Stimulated activated CD4-positive, alpha-beta T cell treated with anti-CD3 and anti-CD28 coated beads, Interleukin-1b, Interleukin-23, amount 100 ng/mL, for 1 hour (primary cell): ENCODE measurements around the gene DAAM2.

ENCODE experiments used
- DNase-seq, 2 donors: peaks; one replicate each; pipeline ENCODE4 v3.0.0-alpha.2; 2020; ENCODE audit warnings: low read depth in 2 of 2

The DAAM2 gene

DNA sequence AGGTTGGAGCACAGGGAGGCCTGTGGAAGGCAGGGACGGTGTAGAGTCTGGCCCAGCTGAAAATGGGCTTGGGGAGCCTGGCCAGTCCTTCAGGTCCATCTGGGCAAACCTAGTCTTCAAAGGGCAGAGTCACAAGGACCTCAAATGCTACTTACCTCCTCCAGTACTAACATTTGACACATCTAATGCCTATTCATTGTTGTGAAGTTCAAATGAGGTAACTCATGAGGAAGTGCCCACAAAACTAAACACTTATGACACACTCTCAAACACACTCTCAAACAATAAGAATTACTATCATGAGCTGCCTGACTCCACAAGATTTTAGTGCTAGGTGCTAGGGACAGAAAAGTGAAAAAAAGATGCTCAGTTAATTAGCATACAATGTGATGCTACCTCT, 27.1 kb downstream of the DAAM2 start:
- DNase-seq: no peak

DNA sequence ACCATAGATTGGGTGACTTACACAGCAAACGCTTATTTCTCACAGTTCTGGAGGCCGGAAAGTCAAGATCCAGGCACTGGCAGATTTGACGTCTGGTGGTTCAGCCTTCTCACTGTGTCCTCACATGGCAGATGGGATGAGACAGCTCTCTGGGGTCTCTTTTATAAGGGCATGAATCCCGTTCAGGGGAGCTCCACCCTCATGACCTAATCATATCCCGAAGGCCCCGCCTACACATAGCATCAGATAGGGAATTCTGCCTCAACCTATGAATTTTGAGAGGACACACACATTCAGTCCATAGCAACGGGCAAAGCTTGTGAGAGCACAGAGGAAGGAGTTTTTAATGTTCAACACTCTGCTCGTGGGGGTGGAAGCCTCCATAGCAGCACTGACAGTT, 27.5 kb downstream of the DAAM2 start:
- no peak for DNase-seq

DNA sequence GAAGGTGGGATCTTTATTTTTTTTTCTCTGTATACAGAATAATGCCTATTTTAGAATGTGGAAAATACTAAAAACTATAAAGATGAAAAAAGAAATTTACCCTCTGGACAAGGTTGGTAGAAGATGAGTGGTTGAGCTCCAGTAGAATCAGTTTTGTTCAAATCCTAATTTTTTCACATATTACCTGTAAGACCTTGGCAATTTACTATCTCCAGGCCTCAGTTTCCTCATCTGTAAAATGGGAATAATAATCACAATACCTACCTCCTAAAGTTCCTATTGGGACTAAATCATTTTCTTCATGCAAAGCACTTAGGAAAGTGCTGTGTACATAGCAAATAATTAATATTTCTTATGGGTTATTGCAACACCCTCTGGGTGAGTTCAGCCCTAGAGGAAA, 28.4 kb downstream of the DAAM2 start:
- no peak for DNase-seq

DNA sequence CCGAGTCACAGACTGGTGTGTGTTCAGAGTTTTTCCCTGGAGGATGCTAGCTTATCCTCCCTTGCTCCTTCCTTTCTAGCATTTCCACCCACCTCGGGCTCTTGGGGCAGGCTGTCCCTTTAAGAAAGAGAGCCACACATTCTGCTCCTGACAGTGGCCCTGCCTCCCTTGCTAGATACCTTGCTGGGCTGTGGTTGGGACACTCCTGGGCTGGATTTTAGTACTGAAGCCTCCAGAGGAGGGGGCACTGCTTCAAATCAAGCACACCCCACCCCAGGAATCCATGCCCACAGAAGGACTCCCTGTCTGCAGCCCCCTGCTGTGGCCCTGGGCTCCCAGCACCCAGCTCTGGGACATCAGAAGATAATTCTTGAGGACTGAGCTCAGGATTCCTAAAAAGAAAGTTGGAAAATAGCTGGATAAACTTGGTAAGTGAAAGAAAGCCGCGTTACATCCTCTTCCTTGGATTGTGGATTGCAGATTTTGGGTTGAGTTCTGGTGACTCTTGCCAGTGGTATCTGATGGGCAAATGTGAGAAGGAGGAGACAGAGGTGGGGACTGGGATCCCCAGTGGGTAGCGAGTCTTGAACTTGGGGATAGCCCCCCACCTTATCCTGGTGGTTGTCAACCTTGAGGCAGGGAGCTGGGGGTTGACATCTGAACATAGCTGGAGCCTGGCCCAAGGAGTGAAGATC, 29.0 kb downstream of the DAAM2 start:
- DNase-seq: no peak

DNA sequence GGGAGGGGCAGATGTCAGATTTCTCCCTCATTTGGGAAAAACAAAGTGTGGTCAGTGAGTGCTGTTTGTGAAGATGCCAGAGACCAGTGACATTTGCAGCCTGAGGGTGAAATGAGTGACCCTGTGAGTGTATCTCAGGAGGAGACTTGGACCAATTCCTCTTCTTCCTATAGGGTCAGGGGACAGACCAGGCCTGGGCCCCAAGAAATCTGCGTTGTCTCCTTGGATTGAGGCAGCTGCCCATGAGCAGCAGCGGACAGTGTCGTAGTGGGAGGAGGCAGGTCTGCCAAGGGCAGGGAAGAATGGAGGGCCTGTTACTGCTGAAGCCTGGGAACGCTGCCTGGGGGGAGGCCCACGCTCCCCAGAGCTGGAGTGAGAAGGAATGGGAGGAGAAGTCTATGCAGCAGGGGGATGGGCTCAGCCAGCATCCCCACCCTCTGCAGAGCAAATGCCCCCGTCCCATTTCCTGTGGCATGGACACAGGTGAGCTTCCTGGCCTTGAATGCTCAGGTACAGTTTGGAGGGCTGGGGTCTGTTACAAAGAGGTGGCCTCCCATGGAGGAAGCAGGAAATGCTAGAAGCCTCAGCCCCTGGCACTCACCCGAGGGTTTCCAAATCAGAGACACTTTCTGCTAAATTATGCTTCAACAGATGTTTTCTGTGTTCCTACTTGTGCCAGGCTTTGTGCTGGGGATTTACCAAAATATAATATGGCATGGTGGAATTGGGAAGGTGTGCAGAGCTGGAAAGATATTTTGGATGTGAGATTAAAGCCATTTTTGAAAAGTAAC, 29.8 kb downstream of the DAAM2 start:
- DNase-seq: no peak

DNA sequence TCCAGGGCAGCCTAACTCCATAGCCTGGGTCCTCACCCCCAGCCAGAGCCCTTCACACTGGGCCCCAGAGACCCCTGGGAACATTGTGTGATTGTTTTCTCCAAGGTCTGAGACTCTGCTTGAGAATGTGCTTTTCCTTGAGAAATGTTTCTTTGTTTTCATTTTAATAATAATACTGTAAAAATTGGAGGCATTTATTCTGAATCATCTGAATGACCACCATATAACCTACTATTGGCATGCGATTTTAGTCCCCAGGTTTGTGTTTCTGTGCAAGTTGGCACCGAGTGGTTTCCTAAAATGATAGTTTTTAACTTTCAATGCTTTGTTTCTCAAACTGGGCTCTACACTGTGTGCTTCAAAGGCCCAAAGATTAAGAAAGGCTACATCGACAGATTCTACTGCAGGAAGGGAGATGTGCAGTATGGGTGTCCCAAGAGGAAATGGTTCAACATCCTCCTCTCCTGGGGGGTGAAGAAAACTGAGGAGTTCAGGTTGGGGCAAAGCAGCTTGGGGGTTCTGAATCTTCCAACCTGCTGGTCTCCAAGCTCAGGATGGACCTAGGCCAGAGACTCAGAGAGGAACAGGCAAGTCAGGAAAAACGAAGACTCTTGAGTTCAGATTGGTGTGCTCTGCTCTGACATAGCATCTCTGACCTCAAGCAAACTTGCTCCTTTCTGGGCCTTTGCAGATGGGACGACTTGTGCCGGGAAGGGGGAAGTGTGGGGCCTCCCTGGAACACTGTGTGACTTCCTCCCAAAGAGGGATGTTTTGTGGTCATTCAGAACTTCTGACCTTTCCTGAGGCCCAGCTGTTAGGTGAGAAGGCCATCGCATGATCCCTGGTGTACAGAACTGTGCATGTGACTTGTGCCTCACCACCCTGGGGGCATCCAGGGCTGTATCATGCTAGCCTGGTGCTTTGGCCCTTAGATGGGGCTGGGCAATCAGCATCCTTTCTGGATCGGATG, 31.0 kb downstream of the DAAM2 start:
- DNase-seq: no peak

DNA sequence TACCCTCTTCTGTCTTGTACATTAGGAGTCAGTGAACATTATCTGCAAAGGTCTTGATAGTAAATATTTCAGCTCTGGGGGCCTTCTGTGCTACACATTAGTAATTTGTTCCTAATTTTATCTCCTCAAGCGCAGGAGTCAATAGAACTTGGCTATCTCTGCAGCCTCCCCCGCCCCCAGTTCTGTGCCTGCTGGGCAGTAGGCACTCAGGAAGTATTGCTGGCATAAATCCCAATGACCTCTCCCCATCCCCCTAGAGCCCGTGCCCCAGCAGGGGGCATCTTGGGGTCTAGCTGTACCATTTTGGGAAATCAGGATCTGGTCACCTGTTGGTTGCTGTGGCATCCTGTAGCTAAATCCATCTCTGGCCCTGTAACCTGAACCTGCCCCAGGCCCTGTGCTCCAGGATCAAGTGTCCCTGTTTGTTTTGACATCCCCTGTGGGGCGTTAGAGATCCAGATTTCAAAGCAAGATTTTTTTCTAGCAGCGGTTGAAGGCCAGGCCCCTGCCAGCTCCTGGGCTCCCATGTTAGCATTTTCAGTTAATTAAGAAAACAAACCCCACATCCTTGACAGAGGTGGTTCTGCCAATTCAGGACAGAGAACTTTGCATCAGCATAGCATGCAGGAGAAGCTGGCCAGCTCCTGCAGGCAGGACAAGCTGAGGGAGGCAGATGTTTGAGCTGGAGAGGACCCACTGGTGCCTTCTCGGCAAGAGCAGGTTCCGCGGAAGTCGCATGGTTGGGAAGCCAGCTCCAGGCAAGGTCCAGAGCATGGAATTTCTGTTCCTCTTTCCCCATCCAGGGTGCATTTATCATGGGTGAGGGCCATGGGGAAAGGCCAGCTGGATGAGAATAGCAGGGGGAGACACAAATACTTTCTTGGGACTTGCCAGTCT, 32.1 kb downstream of the DAAM2 start:
- no peak for DNase-seq

DNA sequence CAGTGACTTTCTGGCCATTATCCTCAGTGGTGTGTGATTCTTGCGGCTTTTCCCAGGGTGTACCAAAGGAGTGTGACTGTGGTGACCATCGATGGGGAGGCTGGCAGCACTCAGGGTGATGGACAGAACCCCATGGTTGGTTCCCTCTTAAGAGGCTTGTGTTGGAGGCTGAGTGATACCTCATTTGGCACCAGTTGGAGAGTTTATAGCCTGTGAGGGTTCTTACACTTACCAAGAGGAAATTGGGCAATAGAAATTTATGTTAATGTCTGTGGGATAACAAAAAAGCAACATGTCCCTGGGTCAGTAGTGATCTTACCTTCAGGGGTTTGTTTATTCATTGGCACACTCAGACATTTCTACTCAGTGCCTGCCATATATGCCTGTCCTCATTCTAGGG, 37.2 kb downstream of the DAAM2 start:
- DNase-seq: no peak

DNA sequence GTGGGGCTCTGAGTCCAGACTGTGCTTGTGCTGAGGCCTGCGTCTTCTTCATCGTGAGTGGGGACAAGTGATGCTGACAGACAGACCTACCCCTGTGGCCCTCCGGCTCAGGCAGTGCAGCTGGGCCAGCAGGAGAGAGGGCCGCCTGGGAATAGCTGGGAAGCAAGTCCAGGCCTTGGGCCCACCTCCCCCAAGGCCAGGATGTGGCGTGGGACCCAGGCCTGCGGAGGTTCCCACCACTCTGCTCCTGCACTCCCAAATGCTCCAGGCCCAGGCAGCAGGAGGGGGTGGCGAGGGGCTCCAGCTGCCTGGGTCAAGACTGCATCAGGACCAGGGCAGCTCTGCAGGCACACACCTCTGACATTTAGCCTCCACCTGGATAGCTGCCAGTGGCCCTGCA, 38.3 kb downstream of the DAAM2 start:
- no peak for DNase-seq

DNA sequence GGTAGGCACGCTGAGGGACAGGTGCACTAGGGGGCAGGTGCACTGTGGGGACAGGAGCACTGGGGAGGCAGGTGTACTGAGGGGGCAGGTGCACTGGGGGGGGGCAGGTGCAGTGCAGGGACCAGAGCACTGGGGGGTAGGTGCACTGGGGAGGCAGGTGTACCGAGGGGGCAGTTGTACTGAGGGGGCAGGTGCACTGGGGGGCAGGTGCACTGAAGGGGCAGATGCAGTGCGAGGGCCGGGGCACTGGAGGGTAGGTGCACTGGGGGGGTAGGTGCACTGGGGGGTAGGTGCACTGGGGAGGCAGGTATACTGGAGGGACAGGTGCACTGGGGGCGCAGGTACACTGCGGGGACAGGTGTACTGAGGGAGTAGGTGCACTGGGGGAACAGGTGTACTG, 39.5 kb downstream of the DAAM2 start:
- no peak for DNase-seq

DNA sequence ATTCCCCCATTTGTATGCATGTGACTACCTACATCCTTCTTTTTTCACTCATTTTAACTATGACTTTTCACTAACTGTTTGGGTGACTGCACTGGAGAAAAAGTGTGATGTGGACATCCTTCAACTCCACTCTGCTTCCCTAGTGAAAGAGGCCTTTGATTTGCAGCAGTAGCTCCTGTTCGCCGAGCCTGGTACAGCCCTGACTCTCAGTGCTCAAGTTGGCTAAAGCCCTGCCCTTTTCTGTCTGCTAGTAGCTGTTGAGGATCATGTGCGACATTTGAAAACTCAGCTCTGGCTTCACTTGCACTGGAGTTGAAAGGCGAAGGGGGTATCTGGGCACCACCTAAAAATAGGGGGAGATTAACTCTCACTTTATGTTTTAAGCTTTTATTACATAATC, 42.1 kb downstream of the DAAM2 start:
- DNase-seq: no peak

DNA sequence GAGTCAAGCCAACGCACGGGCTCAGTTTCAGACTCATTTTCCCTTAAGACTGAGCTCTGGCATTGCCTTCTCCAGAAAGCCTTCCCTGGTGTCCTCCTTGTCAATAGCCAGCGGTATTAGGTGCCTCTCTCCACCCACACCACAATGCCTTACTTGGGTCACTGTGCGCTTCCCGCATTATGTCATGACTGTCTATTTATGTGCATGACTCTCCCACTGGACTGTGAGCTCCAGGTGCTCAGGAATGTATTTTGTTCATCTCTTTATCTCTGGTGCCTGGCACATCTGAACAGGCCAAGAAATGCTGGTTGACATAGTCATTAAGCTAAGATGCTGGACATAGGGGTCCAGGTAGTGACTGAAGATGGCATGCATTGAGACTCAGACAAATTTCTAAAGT, 42.7 kb downstream of the DAAM2 start:
- DNase-seq: no peak

DNA sequence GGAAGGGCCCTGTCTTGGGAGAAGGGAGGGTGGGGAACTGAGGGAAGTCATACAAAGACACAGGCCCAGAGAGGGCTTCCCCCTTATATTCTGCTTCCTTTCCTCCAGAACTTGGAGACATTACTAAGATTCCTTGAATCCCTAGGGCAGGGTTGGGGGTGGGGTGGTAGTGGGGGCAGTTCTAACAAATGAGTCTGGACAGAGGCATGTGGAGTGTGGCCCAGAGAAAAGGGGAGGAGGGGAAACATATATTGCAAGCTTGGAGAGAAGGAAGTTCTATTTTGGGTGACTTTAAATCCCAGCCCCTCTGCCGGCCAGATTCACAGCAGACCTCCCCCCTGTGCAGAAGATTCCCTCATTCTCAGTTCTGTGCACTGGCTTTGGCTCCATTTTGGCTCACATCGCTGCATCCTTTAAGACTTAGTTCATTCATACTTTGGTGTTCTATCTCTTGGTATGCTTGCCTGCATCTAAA, 43.7 kb downstream of the DAAM2 start:
- DNase-seq: no peak

DNA sequence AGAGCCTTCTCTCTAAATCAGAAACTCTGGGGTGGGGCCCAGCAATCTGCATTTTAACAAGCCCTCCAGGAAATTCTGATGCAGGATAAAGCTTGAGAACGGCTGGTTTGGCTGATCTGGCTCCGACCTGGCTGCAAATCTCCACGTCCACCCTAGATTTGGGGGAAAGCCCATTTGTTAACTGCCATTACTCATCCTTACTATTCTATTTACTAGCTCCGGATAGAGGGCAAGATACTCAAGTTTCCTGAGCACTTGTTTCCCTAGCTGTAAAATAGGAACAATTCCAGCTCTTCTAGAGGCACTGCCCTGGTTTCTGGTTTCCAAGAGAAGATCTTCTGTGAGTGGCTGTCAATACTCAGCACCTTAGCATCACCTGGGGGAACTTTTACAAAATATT, 44.4 kb downstream of the DAAM2 start:
- DNase-seq: no peak

DNA sequence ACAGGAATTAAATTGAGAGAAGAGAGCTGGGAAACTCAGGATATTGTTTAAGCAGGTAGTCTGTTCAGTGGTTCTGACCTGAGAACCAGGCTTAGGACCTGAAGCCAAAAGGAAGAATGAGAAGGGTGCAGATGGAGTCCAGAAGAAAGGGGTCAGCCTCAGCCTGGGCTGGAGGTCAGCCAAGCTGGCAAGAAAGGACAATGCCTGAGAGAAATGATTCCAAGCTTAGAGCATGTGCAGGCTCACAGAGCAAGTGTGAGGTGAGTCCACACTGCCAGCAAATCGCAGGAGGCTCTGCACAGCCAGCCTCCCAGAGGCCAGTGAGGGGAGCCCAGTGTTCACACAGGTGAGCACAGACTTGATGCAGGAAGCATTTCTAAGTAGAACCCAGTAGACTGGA, 47.3 kb downstream of the DAAM2 start:
- DNase-seq: no peak

DNA sequence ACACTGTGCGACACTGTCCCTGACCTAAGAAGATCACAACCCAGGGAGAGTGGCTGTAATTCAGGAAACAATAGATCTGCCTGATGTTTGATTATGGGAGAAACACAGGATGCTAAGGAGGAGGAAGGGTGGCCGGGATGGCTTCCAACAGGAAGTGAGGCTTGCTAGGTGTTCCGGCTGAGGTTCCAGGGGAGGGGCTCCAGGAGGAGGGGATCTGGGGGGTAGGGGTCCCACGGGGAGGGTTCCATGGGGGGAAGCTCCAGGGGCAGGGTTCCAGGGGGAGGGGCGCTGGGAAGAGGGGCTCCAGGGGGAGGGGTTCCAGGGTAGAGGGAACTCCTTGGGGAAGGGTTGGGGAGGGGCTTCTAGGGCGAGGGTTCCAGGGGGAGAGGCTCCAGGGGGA, 48.6 kb downstream of the DAAM2 start:
- no peak for DNase-seq

DNA sequence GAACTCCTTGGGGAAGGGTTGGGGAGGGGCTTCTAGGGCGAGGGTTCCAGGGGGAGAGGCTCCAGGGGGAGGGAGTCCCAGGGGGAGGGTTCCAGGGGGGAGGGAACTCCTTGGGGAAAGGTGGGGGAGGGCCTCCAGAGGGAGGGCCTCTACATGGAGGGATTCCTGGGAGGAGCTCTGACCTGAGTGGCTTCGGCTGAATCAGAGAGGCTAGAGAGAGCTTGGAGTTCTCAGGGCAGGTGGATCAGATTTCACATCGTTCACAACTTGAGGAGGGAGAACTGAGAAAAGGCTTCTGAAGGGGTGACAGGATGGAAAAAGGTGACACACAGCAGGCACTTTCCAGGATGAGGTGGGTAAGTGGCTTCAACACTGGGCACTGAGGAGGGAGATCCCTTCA, 49.1 kb downstream of the DAAM2 start:
- DNase-seq: no peak

DNA sequence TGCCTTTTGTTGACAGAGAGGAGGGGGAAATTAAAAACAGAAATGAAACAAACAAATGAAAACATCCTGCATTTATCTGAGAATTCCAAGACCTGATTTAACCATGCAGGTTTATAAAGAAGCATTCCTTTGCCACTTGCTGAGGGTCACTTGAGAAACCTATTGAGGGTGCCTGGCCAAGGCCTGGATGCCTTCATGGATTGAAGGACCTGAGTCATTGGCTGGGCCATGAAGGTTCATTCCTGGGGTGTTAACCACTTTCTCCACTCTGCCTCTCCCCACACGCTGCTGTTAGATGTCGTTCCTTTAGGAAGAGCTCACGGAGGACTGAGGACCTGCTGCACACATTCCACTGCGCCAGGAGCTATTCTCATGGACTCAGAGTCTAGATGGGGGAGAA, 49.7 kb downstream of the DAAM2 start:
- DNase-seq: no peak

DNA sequence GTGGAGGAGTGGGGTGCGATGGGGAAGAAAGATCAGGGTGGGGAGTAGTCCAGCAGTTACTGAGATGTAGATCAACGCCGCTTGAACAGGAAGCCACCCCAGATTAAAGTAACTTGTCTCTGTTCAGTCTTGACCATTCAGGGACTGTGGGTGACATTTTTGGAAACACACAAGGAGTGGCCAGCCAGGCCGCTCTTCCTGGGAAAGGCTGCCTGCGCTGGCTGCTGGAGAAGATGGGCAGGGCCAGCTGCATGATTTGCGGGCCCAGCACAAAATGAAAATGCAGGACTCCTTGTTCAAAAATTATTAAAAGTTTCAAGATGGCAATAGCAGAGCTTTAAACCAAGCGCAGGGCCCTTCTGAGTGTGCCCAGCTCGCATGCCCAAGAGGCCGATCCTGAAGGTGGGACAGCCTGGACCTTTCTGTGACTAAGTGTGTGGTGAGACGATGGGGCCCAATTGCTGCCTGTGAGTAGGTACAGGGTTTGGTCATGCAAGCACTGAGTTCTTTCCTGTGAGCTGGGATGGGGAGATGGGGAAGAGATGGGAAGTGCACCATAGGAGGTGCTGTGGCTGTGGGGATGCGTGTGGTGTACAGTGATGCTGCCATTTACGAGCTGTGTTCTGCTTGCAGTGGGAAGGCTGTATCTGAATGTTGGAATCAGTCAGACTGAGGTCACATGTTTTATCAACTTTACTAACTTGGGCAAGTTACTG, 51.3 kb downstream of the DAAM2 start:
- no peak for DNase-seq

DNA sequence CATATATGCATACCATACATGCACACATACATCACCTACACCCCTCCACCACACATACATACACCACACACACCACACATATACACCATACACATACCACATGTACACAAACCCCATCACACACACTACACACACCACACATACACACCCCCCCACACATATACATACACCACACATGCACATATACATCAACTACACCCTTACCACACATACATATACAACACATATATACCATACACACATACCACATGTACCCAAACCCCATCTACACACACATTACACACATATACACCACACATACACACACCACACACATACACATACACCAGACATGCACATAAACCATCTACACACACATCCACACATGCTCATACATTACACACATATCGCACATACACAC, 52.7 kb downstream of the DAAM2 start:
- no peak for DNase-seq

DNA sequence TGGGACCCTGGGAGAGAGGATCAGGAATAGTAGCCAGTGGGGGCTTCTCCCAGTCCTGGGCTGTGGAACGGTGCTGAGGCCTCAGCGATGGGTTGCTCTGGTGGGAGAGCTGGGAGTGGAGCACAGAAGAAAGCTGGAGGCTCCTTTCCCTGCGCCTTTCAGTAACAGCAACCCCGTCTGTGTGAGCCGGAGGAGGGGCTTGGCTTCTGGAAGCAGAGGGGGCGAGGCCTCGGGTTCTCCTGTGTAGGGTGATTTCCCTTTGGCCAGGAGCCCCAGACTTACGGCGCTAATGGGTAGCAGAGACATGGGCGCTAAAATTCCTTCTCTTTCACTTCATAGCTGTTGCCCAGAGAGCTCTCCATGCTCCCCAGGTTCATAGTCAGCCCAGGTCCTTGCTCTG, 55.0 kb downstream of the DAAM2 start:
- DNase-seq: no peak
